OCI-M2 (cell line): ENCODE measurements around the gene PIMREG.

ENCODE experiments used
- DNase-seq: peaks from one replicate; lab custom pipeline; 2025; ENCODE audit not compliant: unreplicated experiment; lab: John Stamatoyannopoulos, UW

Gene PIMREG

GRCh38 chr17:6497496-6498221, 53.4 kb downstream of the PIMREG start:
- no peak for DNase-seq

GRCh38 chr17:6498356-6498755, 54.1 kb downstream of the PIMREG start:
- no peak for DNase-seq

GRCh38 chr17:6498901-6499540, 54.8 kb downstream of the PIMREG start:
- DNase-seq, result no peak
